Measurements from ENCODE around the gene TNIK. TPM values are rescaled to one million over a fixed set of nuclear protein-coding genes. Genes with fewer than 3 reads are reported as not detected.

The TNIK gene
- polyA plus RNA-seq, 1 donor from 2014 or later, result 19.3 TPM

DNA sequence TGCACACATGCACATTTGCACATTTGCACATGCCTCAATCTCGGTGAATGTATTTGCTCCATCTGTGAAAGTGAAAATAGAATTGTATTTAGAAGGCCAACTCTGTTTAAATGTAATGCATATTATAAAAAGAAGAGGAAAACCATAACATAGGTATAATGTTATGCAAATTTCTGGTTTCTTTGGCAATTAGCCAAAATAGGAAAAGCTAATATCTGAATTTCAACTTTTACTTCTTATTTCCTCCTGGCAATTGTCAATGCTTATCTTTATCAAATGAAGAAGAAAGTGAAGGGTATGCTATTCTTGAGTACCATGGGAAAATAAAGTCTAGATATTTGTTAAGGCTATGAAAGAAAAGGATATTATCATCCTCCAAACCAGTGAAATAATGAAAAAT is 357.0 kb downstream of the TNIK start:
- Histone ChIP-seq H3K27ac (ENCODE audit: low read length) (no peak overlapping the region), H2AFZ (ENCODE audit: low read depth, low read length) (no peak overlapping the region), H3K9me2 (ENCODE audit: insufficient read depth, low read length) (no peaks in the 10 kb centered on the region), H3K4me3 (ENCODE audit: low read length) (no peak overlapping the region), H3K9ac (ENCODE audit: low read length) (no peak overlapping the region), H3F3A (ENCODE audit: insufficient read depth, low read length, poor library complexity, severe bottlenecking) (no peaks in the 10 kb centered on the region), H3K9me3 (ENCODE audit: low read length) (no peaks in the 10 kb centered on the region), H3K79me2 (replicated peaks; ENCODE audit: insufficient read depth, low read length) (no peaks in the 10 kb centered on the region), H3K36me3 (ENCODE audit: insufficient read depth, low read length) (peaks cover 8% of the 10 kb centered on the region), H4K20me1 (ENCODE audit: insufficient read depth) (no peaks in the 10 kb centered on the region), H3K4me2 (ENCODE audit: low read length) (no peak overlapping the region), H3K27me3 (ENCODE audit: insufficient read depth, low read depth, low read length) (no peaks in the 10 kb centered on the region)
- no peak for TF ChIP-seq EP300 (conservative IDR thresholded peaks at IDR 0.05; ENCODE audit: poor library complexity, severe bottlenecking)
- no peak for TF ChIP-seq RAD21 (conservative IDR thresholded peaks at IDR 0.05)
- TF ChIP-seq TAF1 (IDR thresholded peaks at IDR 0.05; ENCODE audit: low read depth), result no peak
- no peak for TF ChIP-seq POLR2AphosphoS5 (IDR thresholded peaks at IDR 0.05)
- no peak for TF ChIP-seq EZH2 (IDR thresholded peaks at IDR 0.05; ENCODE audit: borderline replicate concordance, insufficient read depth, low read length, poor library complexity, severe bottlenecking)

DNA sequence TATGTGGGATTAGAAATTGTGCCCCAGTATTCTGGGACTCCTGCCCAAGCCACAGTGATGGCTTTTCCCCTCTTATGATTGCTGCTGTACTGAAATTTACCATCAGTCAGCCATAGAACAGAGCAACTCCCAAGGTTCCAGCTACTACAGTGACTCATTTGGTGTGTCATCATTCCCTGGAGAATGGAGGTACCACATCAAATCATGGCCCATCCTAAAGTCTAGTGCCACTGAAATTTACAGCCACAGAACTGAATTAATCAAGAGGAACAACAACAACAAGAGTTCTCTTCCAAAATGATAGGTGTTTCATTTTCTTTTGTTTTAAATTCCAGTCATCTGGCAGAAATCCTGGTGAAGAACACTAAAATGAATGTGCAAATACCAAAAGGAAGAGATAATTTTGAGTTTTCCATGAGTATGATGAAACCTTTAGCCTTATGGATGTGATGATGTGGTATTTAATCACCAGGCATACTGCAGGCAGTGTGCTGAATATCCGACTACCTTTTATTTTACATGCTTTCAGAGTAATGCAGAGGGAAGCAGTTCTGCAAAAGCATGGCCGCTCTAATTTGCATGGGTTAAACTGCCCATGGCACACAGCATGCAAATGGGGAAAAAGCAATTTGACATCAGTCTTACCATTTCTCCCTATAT is 358.1 kb downstream of the TNIK start:
- TF ChIP-seq EZH2 (IDR thresholded peaks at IDR 0.05; ENCODE audit: borderline replicate concordance, insufficient read depth, low read length, poor library complexity, severe bottlenecking), result no peak
- no peak for TF ChIP-seq EP300 (conservative IDR thresholded peaks at IDR 0.05; ENCODE audit: poor library complexity, severe bottlenecking)
- no peak for TF ChIP-seq RAD21 (conservative IDR thresholded peaks at IDR 0.05)
- TF ChIP-seq, protein P1, sequence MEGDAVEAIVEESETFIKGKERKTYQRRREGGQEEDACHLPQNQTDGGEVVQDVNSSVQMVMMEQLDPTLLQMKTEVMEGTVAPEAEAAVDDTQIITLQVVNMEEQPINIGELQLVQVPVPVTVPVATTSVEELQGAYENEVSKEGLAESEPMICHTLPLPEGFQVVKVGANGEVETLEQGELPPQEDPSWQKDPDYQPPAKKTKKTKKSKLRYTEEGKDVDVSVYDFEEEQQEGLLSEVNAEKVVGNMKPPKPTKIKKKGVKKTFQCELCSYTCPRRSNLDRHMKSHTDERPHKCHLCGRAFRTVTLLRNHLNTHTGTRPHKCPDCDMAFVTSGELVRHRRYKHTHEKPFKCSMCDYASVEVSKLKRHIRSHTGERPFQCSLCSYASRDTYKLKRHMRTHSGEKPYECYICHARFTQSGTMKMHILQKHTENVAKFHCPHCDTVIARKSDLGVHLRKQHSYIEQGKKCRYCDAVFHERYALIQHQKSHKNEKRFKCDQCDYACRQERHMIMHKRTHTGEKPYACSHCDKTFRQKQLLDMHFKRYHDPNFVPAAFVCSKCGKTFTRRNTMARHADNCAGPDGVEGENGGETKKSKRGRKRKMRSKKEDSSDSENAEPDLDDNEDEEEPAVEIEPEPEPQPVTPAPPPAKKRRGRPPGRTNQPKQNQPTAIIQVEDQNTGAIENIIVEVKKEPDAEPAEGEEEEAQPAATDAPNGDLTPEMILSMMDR (IDR thresholded peaks at IDR 0.05; ENCODE audit: poor library complexity, severe bottlenecking), result no peak
- TF ChIP-seq TAF1 (IDR thresholded peaks at IDR 0.05; ENCODE audit: low read depth), result no peak
- TF ChIP-seq SMC3 (conservative IDR thresholded peaks at IDR 0.05; ENCODE audit: poor library complexity), result no peak
- TF ChIP-seq POLR2AphosphoS5 (IDR thresholded peaks at IDR 0.05), result no peak
- TF ChIP-seq MXI1 (conservative IDR thresholded peaks at IDR 0.05; ENCODE audit: poor library complexity, severe bottlenecking), result no peak
- TF ChIP-seq REST (IDR thresholded peaks at IDR 0.05; ENCODE audit: borderline replicate concordance), result no peak
- Histone ChIP-seq H4K20me1 (ENCODE audit: insufficient read depth) (no peaks in the 10 kb centered on the region), H3K9ac (ENCODE audit: low read length) (no peak overlapping the region), H2AFZ (ENCODE audit: low read depth, low read length) (no peak overlapping the region), H3K9me2 (ENCODE audit: insufficient read depth, low read length) (no peaks in the 10 kb centered on the region), H3K4me2 (ENCODE audit: low read length) (no peak overlapping the region), H3K4me3 (ENCODE audit: low read length) (no peak overlapping the region), H3K9me3 (ENCODE audit: low read length) (no peaks in the 10 kb centered on the region), H3K27me3 (ENCODE audit: insufficient read depth, low read depth, low read length) (no peaks in the 10 kb centered on the region), H3K36me3 (ENCODE audit: insufficient read depth, low read length) (peaks cover 7% of the 10 kb centered on the region), H3F3A (ENCODE audit: insufficient read depth, low read length, poor library complexity, severe bottlenecking) (no peaks in the 10 kb centered on the region), H3K27ac (ENCODE audit: low read length) (no peak overlapping the region), H3K79me2 (replicated peaks; ENCODE audit: insufficient read depth, low read length) (no peaks in the 10 kb centered on the region)
